Eye (tissue), 1 donor: ENCODE measurements around the gene LAPTM5.

ENCODE experiments used
- DNase-seq: peaks from one replicate; pipeline ENCODE4 v3.0.0-alpha.2; 2015

LAPTM5 gene

GRCh38 chr1:30727824-30728223 lies 29.8 kb downstream of the LAPTM5 start:
- no peak for DNase-seq

GRCh38 chr1:30726773-30727684 lies 30.5 kb downstream of the LAPTM5 start:
- DNase-seq = no peak

GRCh38 chr1:30726236-30726635 lies 31.3 kb downstream of the LAPTM5 start:
- DNase-seq = peak; percentile 56

GRCh38 chr1:30725450-30726095 lies 32.0 kb downstream of the LAPTM5 start:
- DNase-seq = no peak

- DNase-seq = no peak
Measured at GRCh38 chr1:30724655-30725421, 32.7 kb downstream of the LAPTM5 start.

- DNase-seq = no peak
Measured at GRCh38 chr1:30724175-30724574, 33.4 kb downstream of the LAPTM5 start.

- no peak for DNase-seq
Measured at GRCh38 chr1:30723331-30723755, 34.2 kb downstream of the LAPTM5 start, which contains the start of gene MATN1. Gene MATN1 (minus strand): TSS chr1:30723585. CDS start chr1:30723551, 34 bp downstream.

- DNase-seq = no peak
Measured at GRCh38 chr1:30721812-30722537, 35.6 kb downstream of the LAPTM5 start.

GRCh38 chr1:30721341-30721793 lies 36.2 kb downstream of the LAPTM5 start:
- no peak for DNase-seq

- no peak for DNase-seq
Measured at GRCh38 chr1:30720271-30721223, 37.0 kb downstream of the LAPTM5 start.

GRCh38 chr1:30719406-30720270 lies 37.9 kb downstream of the LAPTM5 start:
- DNase-seq = no peak

- peak; percentile 96 for DNase-seq
Measured at GRCh38 chr1:30718636-30719405, 38.8 kb downstream of the LAPTM5 start.

GRCh38 chr1:30718091-30718635 lies 39.4 kb downstream of the LAPTM5 start:
- peak; percentile 99 for DNase-seq

GRCh38 chr1:30716646-30717045 lies 40.9 kb downstream of the LAPTM5 start:
- no peak for DNase-seq

- no peak for DNase-seq
Measured at GRCh38 chr1:30715886-30716285, 41.7 kb downstream of the LAPTM5 start.

GRCh38 chr1:30715216-30715615 lies 42.4 kb downstream of the LAPTM5 start:
- DNase-seq = no peak

- no peak for DNase-seq
Measured at GRCh38 chr1:30714536-30715090, 43.0 kb downstream of the LAPTM5 start.

- no peak for DNase-seq
Measured at GRCh38 chr1:30714025-30714424, 43.5 kb downstream of the LAPTM5 start.

GRCh38 chr1:30713311-30713710 lies 44.3 kb downstream of the LAPTM5 start:
- peak; percentile 34 for DNase-seq
